HL-60/S4 treated with phorbol 12-myristate 13-acetate at 8.2 ng/mL for 4 days and 3 days (cell line): ENCODE measurements around the gene SLC34A3.

ENCODE experiments used
- in situ Hi-C: fragments of 300-500 bp; cut with MboI; formaldehyde crosslinking; loops from 2 replicates; pipeline ENCODE4 v1.15.0; 2022; ENCODE audit warnings: low sequenced_read_pairs

The SLC34A3 gene

DNA sequence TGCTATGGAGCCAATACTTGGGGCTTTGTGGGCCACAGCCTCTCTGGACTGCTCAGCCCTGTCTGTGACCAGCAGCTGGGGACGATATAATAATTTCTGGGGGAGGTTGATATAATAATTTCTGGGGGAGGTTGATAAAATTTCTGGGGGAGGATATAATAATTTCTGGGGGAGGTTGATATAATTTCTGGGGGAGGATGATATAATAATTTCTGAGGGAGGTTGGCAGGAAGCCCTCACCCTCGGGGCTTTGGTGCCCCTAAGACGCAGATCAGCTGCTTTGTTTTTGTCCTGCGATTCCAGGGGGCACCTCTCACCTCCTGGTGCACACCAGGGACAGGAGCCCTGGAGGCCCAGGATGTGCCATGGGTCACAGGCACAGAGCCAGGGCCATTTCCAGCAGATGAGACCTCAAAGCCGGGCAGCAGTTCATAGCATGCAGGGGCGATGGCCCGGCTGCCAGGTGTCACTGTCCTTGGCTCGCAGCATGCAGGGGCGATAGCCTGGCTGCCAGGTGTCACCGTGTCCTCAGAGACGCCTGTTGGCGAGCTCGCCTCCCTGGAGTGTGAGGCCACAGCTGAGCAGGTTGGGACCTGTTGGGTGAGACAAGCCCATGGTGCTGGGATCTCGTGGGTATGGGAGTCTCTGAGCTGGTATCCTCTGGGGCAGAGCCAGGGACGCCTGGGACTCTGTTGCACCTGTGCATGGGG is 43.1 kb downstream of the SLC34A3 start:
- in situ Hi-C loops, result no loop called here

DNA sequence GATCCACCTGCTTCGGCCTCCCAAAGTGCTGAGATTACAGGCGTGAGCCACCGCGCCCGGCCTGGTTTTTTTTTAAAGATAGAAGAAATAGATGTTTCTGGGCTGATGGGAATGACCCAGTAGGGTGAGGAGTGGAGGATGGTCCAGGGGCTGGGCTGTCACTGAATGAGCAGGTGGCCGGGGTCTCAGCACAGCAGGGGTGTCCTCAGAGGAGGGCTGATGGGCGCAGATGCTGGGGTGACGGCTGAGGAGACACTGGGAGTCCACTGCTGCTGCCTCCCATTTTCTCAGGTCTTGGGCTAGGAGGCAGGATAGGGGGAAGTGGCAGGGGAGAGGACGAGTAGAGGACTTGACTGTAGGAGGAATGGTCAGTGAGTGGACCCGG is 44.5 kb downstream of the SLC34A3 start:
- in situ Hi-C loops, result no loop called here

DNA sequence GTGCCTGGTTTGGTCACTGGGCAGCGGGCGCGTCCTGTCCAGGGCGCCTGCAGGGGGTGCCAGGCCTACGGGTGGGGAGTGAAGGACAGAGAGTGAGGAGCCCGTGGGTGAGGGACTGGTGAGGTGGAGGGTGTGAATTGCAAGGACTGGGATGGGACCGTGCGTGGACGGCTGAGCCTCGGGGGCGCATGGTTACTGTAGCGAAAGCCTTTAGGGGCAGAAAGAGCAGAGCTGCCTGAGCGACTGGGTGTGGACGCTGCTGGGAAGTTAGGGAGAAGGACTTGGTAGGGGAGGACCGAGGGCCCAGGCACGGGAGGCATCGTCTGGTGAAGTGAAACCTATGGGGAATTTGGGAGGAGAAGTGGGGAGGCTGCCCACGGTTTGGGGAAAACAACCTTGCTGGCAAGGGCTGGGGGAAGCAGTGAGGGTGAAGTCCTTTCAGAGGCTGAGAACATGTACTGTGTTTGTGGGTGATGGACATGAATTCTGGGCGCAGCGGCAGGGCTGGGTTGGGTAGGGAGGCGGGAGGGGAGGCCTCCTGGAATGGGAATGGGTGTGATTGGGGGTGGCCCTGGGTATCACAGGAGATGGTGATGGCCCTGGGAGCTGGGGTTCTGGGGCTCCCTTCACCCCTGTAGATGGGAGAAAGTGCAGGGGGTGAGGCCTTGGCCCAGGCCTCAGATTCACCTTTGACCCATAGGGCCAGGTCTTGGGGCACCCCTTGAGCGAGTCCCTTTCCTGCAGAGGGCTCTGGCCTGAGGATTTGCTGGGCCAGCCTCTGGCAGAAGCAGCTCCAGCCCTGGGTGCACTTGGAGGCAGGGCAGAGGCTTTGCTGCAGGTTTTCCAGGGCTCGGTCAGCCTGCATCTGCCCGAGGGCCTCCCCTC is 45.1 kb downstream of the SLC34A3 start:
- in situ Hi-C loops, result no loop called here

DNA sequence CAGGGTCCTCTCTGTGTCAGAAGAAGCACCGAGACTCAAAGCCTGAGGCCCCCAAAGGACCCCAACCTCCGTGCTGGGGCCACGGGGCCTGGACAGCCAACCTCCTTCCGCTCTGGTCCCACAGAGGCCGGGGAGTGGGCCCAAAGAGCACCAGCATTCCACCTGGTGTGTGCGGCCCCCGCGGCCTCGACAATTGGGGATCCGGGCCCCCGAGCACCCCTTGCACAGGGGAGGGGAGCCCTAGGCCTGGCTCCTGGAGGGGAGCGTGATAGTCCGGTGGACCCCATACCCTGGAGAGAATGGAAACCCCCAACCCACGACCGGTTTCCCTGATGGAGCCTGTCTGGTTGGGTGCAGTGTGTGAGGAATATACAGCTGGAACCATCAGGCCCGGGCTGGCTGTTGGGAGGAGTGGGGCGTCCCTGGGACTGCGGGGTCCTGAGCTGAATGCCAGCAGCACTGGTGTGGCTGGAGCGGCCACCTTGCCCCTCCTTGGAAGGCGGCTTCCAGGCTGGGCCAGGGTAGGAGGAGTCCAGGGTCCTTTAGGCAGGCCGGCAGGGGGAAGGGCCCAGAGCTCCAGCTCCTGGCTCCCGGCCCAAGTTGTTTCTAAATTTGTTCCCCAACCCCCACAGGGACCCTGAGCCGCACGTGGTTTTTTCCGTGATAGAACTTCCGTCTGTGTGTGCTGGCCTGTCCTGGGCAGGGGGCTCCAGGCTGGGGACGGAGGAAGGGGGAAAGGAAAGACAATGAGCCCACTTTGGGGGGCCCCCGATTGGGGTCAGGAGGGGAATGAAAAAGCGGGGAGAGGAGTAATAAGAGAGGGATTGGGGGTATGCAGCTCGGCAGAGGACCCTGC is 46.0 kb downstream of the SLC34A3 start:
- in situ Hi-C loops, result no loop called here

DNA sequence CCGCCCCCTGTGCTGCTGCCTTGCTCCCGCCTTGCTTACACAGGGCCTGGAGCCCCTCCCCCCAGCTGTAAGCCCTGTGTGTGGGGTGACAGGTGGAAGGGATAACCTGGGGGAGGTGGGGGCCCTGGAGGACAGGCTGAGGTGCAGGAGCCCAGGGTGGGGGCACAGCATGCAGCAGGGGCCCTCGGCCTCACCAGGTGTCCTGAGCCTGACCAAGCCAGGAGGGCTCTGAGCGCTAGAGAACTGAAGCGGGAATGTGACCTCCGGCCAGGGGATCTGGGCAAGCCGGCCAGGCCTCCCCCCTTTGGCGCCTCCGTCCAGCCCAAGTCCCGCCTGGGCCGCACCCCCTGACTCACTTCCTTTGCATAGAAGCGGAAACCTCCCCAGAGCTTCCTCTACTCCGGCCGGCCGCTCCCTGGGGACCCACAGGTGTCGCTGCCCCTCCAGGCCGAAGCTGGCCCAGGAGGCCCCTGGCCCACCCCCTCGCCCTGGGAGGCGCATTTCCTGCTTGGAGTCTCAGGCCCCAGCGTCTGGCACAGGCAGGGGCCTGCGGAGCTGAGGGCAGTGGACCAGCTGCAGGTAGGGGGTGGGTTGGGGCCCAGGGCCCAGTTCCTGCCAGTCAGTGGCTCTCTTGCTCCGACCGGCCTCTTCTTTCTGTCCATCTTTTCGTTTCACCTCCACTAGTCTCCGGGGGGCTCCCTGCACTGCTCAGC is 46.8 kb downstream of the SLC34A3 start, which contains the start of gene TOR4A:
Gene TOR4A, plus strand, starts transcription at position 398 of the 713 bp plus-strand sequence. CDS start 964 bp downstream, outside the sequence.
- in situ Hi-C loops, result no loop called here

DNA sequence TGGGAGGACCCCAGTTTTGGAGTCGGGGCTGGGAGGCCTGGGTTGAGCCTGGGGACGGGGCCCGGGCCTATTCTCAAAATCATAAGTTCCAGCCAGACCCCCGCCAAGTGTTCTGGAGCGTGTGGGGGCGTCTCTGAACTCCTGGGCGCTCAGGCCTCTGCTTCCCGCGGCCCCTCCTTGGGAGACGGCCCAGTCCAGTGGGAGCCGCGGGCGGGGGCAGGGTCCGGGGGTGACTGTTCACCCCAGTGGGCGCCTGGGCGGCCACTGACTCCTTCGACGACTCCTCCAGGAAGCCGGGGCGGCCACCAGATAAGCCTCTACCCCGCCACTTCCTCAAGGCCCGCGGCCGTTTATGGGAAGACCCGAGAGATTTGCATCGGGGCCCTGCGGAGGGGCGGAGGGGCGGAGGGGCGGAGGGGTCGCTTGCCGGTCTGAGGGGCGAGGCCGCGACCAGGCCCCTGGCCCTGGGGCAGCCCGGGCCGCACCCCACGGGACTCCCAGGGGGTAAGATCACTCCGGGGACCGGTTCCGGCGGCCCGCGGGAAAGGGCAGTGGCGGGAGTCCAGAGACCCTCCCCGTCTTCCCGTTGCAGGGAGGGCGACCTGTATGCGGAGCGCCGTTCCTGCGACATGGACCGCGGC is 47.5 kb downstream of the SLC34A3 start:
- in situ Hi-C loops, result no loop called here

DNA sequence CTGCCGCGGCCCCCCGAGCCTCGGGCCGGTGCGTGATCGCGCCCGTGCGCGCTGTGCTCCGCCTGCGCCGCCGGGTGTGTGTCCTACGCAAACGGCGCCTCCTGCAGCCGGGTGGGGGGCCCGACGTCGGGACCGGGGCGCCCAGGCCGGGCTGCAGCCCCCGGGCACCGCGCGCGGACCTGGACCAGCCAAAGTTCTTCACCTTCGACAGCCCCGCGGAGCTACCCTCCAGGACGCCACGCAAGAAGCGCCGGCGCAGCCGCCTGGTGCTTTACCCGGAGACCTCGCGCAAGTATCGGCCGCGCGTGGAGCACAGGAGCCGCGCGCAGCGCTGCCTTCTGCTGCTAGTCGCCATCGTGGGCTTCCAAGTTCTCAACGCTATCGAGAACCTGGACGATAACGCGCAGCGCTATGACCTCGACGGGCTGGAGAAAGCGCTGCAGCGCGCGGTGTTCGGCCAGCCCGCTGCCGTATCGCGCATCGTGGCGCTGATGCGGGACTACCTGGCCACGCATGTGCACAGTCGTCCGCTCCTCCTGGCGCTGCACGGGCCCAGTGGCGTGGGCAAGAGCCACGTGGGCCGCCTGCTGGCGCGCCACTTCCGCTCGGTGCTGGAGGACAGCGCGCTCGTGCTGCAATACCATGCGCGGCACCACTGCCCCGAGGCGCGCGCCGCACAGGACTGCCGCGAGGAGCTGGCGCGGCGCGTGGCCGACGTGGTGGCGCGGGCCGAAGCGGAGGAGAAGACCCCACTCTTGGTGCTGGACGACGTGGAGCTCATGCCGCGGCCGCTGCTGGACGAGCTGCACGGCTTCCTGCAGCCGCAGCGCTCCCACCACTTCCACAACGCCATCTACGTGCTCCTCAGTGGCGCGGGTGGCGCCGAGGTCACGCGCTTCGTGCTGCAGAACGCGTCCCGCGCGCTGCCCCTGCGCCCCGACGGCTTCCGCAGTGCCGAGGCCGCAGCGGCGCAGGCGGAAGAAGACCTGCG is 48.3 kb downstream of the SLC34A3 start:
- in situ Hi-C loops, result no loop called here

DNA sequence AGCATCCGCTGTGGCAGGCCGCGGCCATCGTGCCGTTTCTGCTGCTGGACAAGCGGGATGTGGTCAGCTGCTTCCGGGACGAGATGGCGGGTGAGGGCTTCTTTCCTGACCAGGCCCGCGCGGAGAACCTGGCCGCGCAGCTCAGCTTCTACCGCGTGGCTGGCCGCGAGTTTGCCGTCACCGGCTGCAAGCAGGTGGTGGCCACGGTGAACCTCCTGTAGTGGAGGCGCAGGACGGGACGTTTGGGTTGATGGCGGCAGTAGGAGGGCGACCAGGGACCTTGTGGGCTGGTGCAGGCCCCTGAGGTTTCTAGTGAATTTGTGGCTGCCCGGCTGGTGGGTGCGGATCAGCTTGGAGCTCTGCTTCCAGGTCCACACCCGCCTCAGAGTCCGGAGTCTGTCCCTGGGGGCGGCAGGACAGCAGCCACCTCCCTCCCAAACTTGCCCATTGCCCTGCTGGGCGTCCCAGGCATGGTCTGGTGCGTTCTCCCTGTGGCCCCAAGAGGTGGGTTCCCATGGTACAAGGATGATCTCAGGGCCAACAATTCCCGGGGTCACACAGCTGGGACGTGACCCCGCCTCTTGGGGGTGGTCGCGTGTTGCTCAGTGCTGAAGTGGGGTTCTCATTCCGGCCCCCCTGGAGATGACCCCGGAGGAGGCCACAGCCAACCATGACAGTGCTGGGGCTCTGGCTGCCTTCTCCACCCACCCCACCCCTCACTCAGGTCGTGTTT is 49.2 kb downstream of the SLC34A3 start:
- in situ Hi-C loops, result no loop called here

DNA sequence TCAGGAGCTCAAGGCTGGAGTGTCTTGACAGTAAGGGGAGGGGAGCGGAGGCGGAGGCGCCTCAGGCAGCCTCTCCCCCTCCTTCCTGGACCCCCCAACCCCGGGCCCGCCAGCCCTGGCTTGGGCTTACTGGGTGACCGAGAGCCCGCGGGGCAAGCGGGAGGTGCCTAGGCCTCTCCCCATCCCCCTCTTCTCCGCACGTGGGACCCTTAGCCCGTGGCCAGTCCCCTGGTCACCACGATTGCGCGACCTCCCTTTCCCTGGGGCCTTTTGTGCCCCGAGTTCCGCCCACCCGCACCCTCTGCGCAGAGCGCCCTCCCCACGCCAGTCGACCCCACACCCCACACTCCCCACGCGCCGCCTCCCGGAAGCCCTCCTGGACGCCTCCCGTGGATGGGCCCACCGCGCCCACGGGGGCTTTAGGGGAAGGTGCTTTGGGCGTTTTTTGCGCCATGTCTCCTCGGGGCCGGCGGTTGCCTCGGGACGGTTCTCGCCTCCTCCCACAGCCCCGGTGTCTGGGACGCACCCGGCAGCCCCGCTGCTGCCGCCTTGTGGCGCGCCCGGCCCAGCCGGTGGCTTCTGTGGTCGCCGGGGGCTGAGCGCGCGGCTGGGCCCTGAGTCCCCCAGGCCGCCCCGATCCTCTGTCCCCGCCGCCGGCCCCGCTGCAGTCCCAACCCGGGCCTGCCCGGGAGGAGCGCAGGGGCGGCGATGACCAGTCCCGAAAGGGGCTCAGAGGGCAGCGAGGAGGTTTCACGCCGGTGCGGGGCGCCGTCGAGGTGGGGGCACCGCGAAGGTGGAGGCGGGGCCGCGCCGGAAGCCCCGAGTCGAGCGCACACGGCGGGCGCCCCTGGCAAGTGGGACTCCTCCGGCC is 50.0 kb downstream of the SLC34A3 start:
- in situ Hi-C loops, result no loop called here

DNA sequence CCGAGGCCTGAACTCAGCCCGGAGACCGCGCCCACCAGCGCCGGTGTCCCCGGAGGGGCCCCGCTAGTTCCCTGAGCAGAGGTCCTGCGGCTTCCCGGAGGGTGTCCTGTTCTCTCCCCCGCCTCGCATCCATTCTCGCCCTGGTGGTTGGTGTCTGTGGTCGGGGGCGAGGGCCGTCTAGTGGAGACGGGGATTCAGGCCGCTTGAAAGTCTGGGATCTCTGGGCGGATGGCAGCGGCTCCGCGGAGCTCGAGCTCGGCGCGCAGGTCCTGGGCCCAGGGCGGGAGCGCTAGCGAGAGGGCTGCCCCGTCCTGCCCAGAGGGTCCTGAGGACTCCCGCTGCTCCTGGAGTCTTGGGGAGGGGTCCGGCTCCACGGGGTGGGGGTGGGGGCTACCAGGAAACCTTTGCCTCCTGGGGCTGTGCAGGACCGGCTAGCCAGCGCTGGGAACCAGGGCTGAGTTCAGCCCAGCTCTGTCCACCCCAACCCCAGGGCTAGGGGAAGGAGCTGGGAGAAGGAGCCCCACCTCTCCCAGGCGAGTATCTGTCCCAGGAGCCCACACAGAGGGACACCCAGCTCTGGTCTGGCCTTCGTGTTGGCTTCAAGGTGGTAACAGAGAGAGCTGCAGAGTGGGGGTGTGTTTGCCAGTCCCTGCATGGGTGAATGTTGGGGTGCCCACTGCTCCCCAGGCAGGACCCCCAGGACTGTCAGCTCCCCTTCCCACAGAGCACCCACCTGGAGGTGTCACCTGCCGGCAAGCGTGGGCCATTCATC is 50.8 kb downstream of the SLC34A3 start:
- in situ Hi-C loops, result no loop called here
